ENCODE data around the gene CNDP2. TPM values are rescaled to one million over a fixed set of nuclear protein-coding genes. Genes with fewer than 3 reads are reported as not detected.
"Not testable (repeated sequence)": the region's sequence is repeated elsewhere in the genome, so short reads cannot be mapped to it uniquely, and the experiment has no call there.

The CNDP2 gene
- total RNA-seq, 4 donors from 2014 or later = 37.5 to 48.9 (median 48.0) TPM

GRCh38 chr18:74520096-74520833, 24.1 kb downstream of the CNDP2 start:
- no peak for TF ChIP-seq CTCF (IDR thresholded peaks at IDR 0.05)
- no peak for TF ChIP-seq POLR2A (IDR thresholded peaks at IDR 0.05)
- no peak for TF ChIP-seq POLR2AphosphoS5 (IDR thresholded peaks at IDR 0.05)
- no peak for TF ChIP-seq EP300 (IDR thresholded peaks at IDR 0.05)
- 84 to 90% methylated on average over 2 to 7 of the region's 14 CpGs for WGBS, 2 donors (ENCODE audit: low coverage in 1 of 2)
- no peaks in the 10 kb centered on the region for H3K27me3 ChIP-seq
- H3K27ac ChIP-seq = no peak overlapping the region
- peaks cover 0 to 78% of the 10 kb centered on the region in 2 donors for H3K36me3 ChIP-seq
- no peaks in the 10 kb centered on the region for H3K9me3 ChIP-seq
- no peak overlapping the region for H3K4me3 ChIP-seq
- no peak for ATAC-seq
- H3K4me1 ChIP-seq = no peaks in the 10 kb centered on the region

- Histone ChIP-seq H3K36me3 (peaks cover 0 to 69% of the 10 kb centered on the region in 2 donors), H3K4me3 (no peak overlapping the region), H3K27ac (no peak overlapping the region), H3K27me3 (no peaks in the 10 kb centered on the region), H3K9me3 (no peaks in the 10 kb centered on the region), H3K4me1 (no peaks in the 10 kb centered on the region)
- ATAC-seq = no peak
- 84 to 92% methylated on average over 7 to 9 of the region's 15 CpGs for WGBS, 2 donors (ENCODE audit: low coverage in 1 of 2)
- TF ChIP-seq POLR2A (IDR thresholded peaks at IDR 0.05) (no peak), POLR2AphosphoS5 (IDR thresholded peaks at IDR 0.05) (no peak)
These were observed 25.0 kb downstream of the CNDP2 start for GRCh38 chr18:74521068-74521725.

GRCh38 chr18:74522635-74523548, 26.7 kb downstream of the CNDP2 start:
- TF ChIP-seq POLR2AphosphoS5 (IDR thresholded peaks at IDR 0.05) (no peak), POLR2A (IDR thresholded peaks at IDR 0.05) (no peak), EP300 (IDR thresholded peaks at IDR 0.05) (no peak), CTCF (IDR thresholded peaks at IDR 0.05) (no peak)
- WGBS, 2 donors (ENCODE audit: low coverage in 1 of 2) = 69% methylated on average over 5 of the region's 23 CpGs; no CpG with 5 or more reads in 1 of the 2 donors

GRCh38 chr18:74524097-74524496, 27.9 kb downstream of the CNDP2 start:
- TF ChIP-seq EP300 (IDR thresholded peaks at IDR 0.05) = no peak
- no peak for TF ChIP-seq POLR2AphosphoS5 (IDR thresholded peaks at IDR 0.05)
- no peak for TF ChIP-seq POLR2A (IDR thresholded peaks at IDR 0.05)
- TF ChIP-seq CTCF (IDR thresholded peaks at IDR 0.05) = no peak
- ATAC-seq = no peak
- WGBS, 2 donors (ENCODE audit: low coverage in 1 of 2) = 46 to 51% methylated on average over 2 to 4 of the region's 5 CpGs
- Histone ChIP-seq H3K27me3 (no peaks in the 10 kb centered on the region), H3K36me3 (peaks cover 0 to 40% of the 10 kb centered on the region in 2 donors), H3K4me3 (no peak overlapping the region), H3K27ac (no peak overlapping the region), H3K9me3 (no peaks in the 10 kb centered on the region), H3K4me1 (no peaks in the 10 kb centered on the region)

More at GRCh38 chr18:74522635-74523548, 26.7 kb downstream of the CNDP2 start:
- no peak overlapping the region for H3K27ac ChIP-seq
- peaks cover 0 to 52% of the 10 kb centered on the region in 2 donors for H3K36me3 ChIP-seq
- H3K4me1 ChIP-seq = no peaks in the 10 kb centered on the region
- no peak overlapping the region for H3K4me3 ChIP-seq
- H3K27me3 ChIP-seq = no peaks in the 10 kb centered on the region
- H3K9me3 ChIP-seq = no peaks in the 10 kb centered on the region
- no peak for ATAC-seq

GRCh38 chr18:74524915-74525314, 28.8 kb downstream of the CNDP2 start:
- not testable (repeated sequence) for H3K27ac ChIP-seq, H3K4me3 ChIP-seq, H3K9me3 ChIP-seq, H3K4me1 ChIP-seq, H3K27me3 ChIP-seq, ATAC-seq
- H3K36me3 ChIP-seq = peaks cover 0 to 31% of the 10 kb centered on the region in 2 donors
- WGBS, 2 donors (ENCODE audit: low coverage in 1 of 2) = 93 to 97% methylated on average over 5 of the region's 7 CpGs
